C4-2B (cell line): ENCODE measurements around the gene BTBD2.

Experiments
- CTCF ChIP-seq: fragments of 450-650 bp; conservative IDR thresholded peaks from 2 replicates; pipeline ENCODE4 v1.5.1; 2017; ENCODE audit warnings: mild to moderate bottlenecking
- ZFX ChIP-seq: fragments of 450-650 bp; IDR thresholded peaks from 2 replicates; pipeline ENCODE4 v1.6.1; 2017

- TF ChIP-seq CTCF (no peak), ZFX (no peak)
Measured at GRCh38 chr19:1936430-1936829, 79.1 kb downstream of the BTBD2 start.
